Activated B cell treated with CpG ODN at 0.5 μM for 24 hours (primary cell): ENCODE results near the gene CAND2. TPM values are rescaled to one million over a fixed set of nuclear protein-coding genes. Genes with fewer than 3 reads are reported as not detected.
"Not testable (repeated sequence)": the region's sequence is repeated elsewhere in the genome, so short reads cannot be mapped to it uniquely, and the experiment has no call there.

ENCODE experiments used
- ATAC-seq: fragments of 200-7000 bp; cut with Tn5 transposase; one replicate; pipeline ENCODE4 v1.10.0; 2021; ENCODE audit warnings: low read depth, mild to moderate bottlenecking, moderate library complexity
- CTCF ChIA-PET: fragments of 350-600 bp; sonication (Branson Sonifier 250); formaldehyde crosslinking; loops from one replicate; lab custom pipeline; 2021; ENCODE audit warnings: antibody characterized with exemption; lab: Charles Lee
- POLR2A ChIA-PET: fragments of 350-600 bp; sonication (Branson Sonifier 250); formaldehyde crosslinking; loops from one replicate; lab custom pipeline; 2021; ENCODE audit warnings: antibody characterized with exemption; lab: Charles Lee
- DNase-seq: peaks from one replicate; pipeline ENCODE4 v3.0.0; 2022
- H3K27ac Mint-ChIP-seq: one replicate; pipeline ENCODE4 v1.8.0; 2020; ENCODE audit warnings: mixed read lengths
- H3K27me3 Mint-ChIP-seq: one replicate; pipeline ENCODE4 v1.8.0; 2021; ENCODE audit warnings: mixed read lengths
- H3K36me3 Mint-ChIP-seq: one replicate; pipeline ENCODE4 v1.8.0; 2021; ENCODE audit warnings: low read depth, mixed read lengths
- H3K4me1 Mint-ChIP-seq: one replicate; pipeline ENCODE4 v1.8.0; 2021; ENCODE audit warnings: mixed read lengths
- H3K4me3 Mint-ChIP-seq: one replicate; pipeline ENCODE4 v1.8.0; 2020; ENCODE audit warnings: mild to moderate bottlenecking, mixed read lengths
- H3K9me3 Mint-ChIP-seq: one replicate; pipeline ENCODE4 v1.8.0; 2020; ENCODE audit warnings: mixed read lengths
- CTCF ChIP-seq: fragments of 200-600 bp; IDR thresholded peaks from one replicate; pipeline ENCODE4 v1.8.0; 2022; ENCODE audit warnings: antibody characterized with exemption, mild to moderate bottlenecking
- intact Hi-C: fragments of 100-400 bp; cut with micrococcal nuclease; formaldehyde crosslinking; loops from one replicate; pipeline ENCODE4 v1.15.1; 2024
- total RNA-seq: library from RNA; stranded (reverse); gene quantifications from 2 replicates; pipeline ENCODE4 v1.2.3, GENCODE V29; 2022

CAND2 gene
- total RNA-seq, 1 donor from 2014 or later, result 0.42 TPM

DNA sequence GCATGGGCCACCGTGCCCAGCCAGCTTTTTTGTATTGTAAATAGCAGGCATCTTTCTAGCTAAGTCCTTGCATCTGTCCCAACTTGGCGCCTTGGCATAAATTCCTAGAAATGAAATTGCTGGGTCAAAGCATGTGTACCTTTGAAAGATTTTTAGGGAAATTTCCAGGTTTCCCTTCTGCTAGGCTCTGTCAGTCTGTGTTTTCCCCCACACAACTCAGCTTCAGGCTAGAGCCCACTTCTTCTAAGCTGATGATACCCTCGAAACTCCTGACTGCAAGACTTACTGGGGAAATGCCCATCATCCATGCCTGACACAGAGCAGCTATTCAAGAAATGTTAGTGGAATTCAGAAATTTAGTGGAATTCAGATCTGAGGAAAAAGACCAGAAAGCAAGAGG is 55.7 kb downstream of the CAND2 start:
- CTCF ChIA-PET, result no interaction called here
- H3K4me1 Mint-ChIP-seq, result no peaks in the 10 kb centered on the region
- intact Hi-C loops, result no loop called here
- no peak for TF ChIP-seq CTCF
- peaks cover 25% of the 10 kb centered on the region for H3K27me3 Mint-ChIP-seq
- POLR2A ChIA-PET, result interaction anchor here (1.0 to 1.2 kb wide), 2 partner anchors 11 to 42 kb away, joined by 3 to 19 read pairs; partner anchors contain the start of gene RPL32
- DNase-seq (no peak), ATAC-seq (no peak)
- H3K4me3 Mint-ChIP-seq, result no peak overlapping the region
- no peak overlapping the region for H3K27ac Mint-ChIP-seq
- no peaks in the 10 kb centered on the region for H3K9me3 Mint-ChIP-seq
- no peaks in the 10 kb centered on the region for H3K36me3 Mint-ChIP-seq

DNA sequence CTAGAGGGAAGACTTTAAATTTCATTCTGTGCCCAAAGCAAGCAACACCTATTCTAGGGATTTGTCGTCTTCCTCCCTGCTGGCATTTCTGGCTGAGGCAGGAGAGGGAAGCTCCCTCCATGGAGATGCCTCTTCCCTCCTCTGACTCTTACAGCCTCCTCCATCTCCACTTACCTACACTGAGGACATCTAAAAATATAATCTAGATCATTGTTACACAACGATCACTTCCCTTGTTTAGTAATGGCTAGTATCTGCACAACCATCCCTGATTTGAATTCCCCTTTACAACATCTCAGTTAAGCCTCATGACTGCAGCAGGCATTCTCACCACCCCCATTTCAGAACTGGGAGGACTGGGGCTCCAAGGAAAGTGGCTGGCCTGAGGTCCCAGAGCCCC is 57.4 kb downstream of the CAND2 start:
- H3K4me3 Mint-ChIP-seq, ATAC-seq, DNase-seq, H3K4me1 Mint-ChIP-seq, H3K36me3 Mint-ChIP-seq, H3K27ac Mint-ChIP-seq, CTCF ChIA-PET, intact Hi-C loops, H3K9me3 Mint-ChIP-seq, POLR2A ChIA-PET: not testable (repeated sequence)
- peaks cover 25% of the 10 kb centered on the region for H3K27me3 Mint-ChIP-seq

- Mint-ChIP-seq H3K4me1 (no peaks in the 10 kb centered on the region), H3K9me3 (no peaks in the 10 kb centered on the region), H3K4me3 (no peak overlapping the region), H3K36me3 (no peaks in the 10 kb centered on the region), H3K27ac (no peak overlapping the region), H3K27me3 (peaks cover 25% of the 10 kb centered on the region)
- ATAC-seq (no peak), DNase-seq (no peak)
- no peak for TF ChIP-seq CTCF
- ChIA-PET POLR2A (no interaction called here), CTCF (no interaction called here)
- intact Hi-C loops, result no loop called here
Measured at GRCh38 chr3:12854565-12854964, 58.1 kb downstream of the CAND2 start.

GRCh38 chr3:12856626-12857025 is 60.1 kb downstream of the CAND2 start:
- TF ChIP-seq CTCF, result no peak
- Mint-ChIP-seq H3K27me3 (peaks cover 20% of the 10 kb centered on the region), H3K27ac (no peak overlapping the region), H3K4me1 (no peaks in the 10 kb centered on the region), H3K9me3 (no peaks in the 10 kb centered on the region), H3K36me3 (no peaks in the 10 kb centered on the region), H3K4me3 (no peak overlapping the region)
- intact Hi-C loops, result no loop called here
- CTCF ChIA-PET, result no interaction called here
- ATAC-seq (no peak), DNase-seq (no peak)
- POLR2A ChIA-PET, result interaction anchor here (2.2 kb wide), 1 partner anchor 15 kb away, joined by 6 read pairs; the partner anchor contains the start of gene RPL32

- intact Hi-C loops, result no loop called here
- H3K4me1 Mint-ChIP-seq, result no peaks in the 10 kb centered on the region
- no peaks in the 10 kb centered on the region for H3K36me3 Mint-ChIP-seq
- ATAC-seq (no peak), DNase-seq (no peak)
- peaks cover 9% of the 10 kb centered on the region for H3K27me3 Mint-ChIP-seq
- ChIA-PET POLR2A (no interaction called here), CTCF (no interaction called here)
- no peak overlapping the region for H3K27ac Mint-ChIP-seq
- H3K4me3 Mint-ChIP-seq, result no peak overlapping the region
- H3K9me3 Mint-ChIP-seq, result no peaks in the 10 kb centered on the region
- no peak for TF ChIP-seq CTCF
Measured at GRCh38 chr3:12859840-12860239, 63.4 kb downstream of the CAND2 start.

DNA sequence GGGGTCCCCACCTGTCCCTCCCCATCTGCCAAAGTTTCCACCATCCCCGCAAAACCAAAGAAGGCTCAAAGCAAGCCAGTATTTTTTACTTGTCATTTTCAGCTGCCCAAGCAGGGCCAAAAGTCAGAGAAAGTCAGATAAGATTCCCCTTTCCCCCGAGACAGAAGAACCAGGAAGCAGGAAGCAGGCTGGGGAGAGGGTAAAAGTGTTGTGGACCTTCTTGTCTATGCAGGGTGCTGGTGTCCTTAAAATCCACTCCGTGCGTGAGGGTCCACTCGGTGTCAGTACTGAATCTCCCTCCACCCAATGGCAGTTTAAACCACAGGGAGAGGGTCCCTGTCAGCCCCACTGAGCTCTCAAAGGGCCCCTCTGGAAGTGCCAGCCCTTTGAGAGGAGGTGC is 65.1 kb downstream of the CAND2 start:
- Mint-ChIP-seq H3K9me3 (peaks cover 5% of the 10 kb centered on the region), H3K27me3 (peaks cover 2% of the 10 kb centered on the region), H3K4me1 (no peaks in the 10 kb centered on the region), H3K27ac (no peak overlapping the region), H3K4me3 (no peak overlapping the region), H3K36me3 (no peaks in the 10 kb centered on the region)
- intact Hi-C loops, result no loop called here
- CTCF ChIA-PET, result no interaction called here
- DNase-seq (no peak), ATAC-seq (no peak)
- POLR2A ChIA-PET, result no interaction called here
- TF ChIP-seq CTCF, result no peak
